HG03575 (cell line): ENCODE results near the gene FCHSD2.
"Not testable (repeated sequence)": the region's sequence is repeated elsewhere in the genome, so short reads cannot be mapped to it uniquely, and the experiment has no call there.

Experiments used
- ATAC-seq: cut with Tn5 transposase; IDR thresholded peaks from one replicate; pipeline ENCODE4 v1.9.1; 2021; ENCODE audit not compliant: unreplicated experiment, insufficient number of reproducible peaks, low FRiP score; ENCODE audit errors: extremely low read depth

FCHSD2 gene

DNA sequence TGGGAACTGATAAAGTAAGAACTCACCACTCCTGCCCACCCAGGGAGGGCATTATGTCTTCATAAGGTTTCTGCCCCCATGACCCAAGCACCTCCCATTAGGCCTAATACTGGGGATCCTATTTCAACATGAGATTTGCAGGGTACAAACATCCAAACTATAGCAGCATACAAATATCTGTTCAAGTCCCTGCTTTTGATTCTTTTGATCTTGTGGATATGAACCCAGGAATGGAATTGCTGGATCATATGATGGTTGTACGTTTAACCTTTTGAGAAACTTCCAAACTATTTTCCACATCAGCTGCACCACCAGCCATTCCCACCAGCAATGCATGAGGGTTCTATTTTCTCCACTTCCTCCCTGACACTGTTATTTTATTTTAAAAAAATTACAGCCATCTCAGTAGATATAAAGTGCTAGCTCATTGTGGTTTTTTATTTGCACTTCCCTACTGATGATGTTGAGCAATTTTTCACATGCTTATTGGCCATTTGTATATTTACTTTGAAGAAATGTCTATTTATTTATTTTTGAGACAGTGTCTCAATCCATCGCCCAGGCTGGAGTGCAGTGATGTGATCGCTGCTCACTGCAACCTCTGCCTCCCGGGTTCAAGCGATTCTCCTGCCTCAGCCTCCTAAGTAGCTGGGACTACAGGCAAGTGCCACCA lies 335.0 kb downstream of the FCHSD2 start:
- no peak for ATAC-seq

DNA sequence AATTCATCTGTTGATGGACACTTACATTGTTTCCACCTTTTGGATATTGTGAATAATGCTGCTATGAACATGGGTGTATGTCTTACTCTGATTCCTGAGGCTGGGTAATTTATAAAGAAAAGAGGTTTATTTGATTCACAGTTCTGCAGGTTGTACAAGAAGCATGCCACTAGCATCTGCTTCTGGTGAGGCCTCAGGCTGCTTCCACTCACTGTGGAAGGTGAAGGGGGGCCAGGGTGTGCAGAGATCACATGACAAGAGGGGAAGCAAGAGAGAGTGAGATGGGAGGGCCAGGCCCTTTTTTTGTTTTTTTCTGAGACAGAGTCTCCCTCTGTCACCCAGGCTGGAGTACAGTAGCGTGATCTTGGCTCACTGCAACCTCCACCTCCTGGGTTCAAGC lies 335.7 kb downstream of the FCHSD2 start:
- not testable (repeated sequence) for ATAC-seq

DNA sequence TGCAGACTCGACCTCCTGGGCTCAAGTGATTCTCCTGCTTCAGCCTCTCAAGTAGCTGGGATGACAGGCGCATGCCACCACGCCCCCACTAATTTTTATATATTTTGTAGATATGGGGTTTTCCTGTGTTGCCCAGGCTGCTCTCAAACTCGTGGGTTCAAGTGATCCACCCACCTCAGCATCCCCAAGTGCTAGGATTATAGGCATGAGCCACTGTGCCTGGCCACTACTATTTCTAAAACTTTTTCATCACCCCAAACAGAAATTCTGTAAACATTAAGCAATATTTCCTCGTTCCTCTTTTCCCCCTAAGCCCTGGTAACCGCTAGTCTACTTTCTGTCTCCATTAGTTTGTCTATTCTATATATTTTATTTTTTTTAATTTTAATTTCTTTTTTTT lies 336.9 kb downstream of the FCHSD2 start:
- ATAC-seq: no peak

DNA sequence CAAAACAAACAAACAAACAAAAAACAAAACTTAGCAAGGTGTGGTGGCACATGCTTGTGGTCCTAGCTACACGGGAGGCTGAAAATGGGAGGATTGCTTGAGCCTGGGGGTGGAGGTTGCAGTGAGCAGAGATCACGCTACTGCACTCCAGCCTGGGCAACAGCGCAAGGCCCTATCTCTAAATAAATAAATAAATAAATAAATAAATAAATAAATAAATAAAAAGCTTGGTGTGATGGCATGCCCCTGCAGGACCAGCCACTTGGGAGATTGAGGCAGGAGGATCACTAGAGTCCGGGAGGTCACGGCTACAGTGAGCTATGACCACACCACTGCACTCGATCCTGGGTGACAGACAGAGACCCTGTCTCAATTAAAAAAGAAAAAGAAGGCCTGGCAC lies 339.3 kb downstream of the FCHSD2 start:
- ATAC-seq: no peak

DNA sequence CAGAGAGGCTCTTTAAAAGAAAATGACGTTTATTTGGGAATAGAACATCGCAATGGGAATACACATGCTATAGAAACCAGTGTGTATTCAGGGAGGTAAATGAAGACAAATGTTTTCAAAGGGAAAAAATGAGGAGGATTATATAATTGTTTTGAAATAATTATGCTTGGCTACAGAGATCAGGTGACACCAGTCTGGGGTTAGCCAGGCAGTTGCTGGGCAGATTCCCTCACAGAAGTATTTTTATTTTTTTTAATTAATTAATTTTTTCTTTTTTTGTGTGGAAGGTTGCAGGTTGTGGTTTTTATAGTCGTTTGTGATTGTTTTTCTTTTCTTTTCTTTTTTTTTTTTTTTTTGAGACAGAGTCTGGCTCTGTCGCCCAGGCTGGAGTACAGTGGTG lies 342.7 kb downstream of the FCHSD2 start:
- ATAC-seq: no peak

DNA sequence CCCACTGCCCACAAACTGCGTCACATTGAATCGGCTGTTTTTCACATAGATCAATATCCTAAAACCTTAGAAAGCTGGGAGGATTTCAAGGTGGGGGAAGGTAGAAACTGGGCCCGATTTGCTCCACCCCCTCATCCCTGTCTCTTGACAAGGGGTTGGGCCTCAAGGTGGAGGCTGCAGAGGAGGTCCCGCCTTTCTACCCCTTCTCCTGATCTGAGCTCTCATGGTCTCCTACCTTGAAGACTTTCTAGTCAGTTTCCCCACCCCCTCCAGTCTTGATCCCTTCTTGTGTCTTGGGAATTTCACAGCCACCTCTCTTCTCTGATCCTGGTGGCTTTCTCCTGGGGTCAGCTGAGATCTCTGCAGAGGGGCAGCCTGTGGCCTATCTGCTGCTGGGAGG lies 343.8 kb downstream of the FCHSD2 start:
- ATAC-seq: no peak

DNA sequence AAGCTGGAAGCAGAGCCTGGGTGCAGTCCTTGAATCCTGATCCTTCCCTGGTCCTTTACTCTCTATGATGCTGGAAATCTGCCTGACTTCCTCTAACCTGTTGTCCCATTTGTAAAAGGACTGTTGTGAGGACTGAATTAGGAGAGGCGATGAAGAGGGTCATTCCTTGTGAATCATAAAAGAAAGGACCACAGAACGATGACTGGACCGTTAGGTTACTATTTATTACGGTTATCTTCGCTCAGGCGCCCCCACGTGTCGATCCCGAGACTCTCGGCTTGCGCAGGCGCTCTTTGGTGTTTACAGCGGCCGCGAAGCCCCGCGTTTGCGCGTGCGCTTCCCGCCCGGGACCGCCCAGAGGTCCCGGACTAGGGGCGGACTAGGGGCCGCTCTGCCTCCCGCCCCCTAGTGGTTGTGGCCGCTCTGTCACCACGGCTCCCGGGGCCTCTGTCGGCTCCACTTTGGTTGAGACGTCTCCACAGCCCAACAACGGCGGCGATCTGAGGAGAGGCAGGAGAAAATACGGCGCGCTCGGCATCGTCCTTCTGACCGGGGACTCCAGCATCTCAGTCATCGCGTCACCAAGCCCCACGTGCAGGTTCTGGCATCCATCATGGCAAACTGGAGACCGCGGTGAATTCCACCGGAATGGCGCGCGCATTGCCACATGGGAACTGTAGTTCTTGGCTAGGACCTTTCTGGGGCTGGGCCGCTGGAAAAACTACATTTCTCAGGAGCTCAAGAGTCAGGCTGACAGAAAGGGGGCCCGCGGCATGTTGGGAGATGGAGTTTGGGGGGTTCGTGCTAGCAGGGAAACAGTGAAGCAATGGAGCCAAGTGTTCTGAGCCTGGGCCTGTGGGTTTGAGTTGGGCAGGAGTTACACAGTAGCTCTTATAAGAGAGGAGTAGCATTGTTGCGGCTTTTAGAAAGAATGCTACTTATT lies 348.4 kb downstream of the FCHSD2 start, which contains the start of gene STARD10:
Gene STARD10 (minus strand): TSS at position 623 of the 943 bp plus-strand sequence. CDS start 12,866 bp downstream, outside the sequence.
- ATAC-seq: no peak

DNA sequence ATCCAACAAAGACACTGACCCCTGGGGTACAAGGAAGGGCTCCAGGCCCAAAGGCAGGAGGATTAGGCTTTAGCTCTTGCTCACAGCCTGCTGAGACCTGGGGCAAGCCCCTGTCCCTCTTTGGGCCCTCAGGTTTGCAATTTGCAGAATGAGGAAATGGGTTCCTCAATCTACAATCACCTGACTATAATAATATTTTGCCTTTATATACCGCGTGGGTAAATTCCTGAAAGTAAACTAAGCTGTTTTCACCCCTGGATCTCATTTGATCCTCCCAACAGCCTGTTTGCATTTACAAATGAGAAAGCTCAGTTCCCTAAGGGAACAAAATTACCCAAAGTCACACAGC lies 349.1 kb downstream of the FCHSD2 start:
- no peak for ATAC-seq

DNA sequence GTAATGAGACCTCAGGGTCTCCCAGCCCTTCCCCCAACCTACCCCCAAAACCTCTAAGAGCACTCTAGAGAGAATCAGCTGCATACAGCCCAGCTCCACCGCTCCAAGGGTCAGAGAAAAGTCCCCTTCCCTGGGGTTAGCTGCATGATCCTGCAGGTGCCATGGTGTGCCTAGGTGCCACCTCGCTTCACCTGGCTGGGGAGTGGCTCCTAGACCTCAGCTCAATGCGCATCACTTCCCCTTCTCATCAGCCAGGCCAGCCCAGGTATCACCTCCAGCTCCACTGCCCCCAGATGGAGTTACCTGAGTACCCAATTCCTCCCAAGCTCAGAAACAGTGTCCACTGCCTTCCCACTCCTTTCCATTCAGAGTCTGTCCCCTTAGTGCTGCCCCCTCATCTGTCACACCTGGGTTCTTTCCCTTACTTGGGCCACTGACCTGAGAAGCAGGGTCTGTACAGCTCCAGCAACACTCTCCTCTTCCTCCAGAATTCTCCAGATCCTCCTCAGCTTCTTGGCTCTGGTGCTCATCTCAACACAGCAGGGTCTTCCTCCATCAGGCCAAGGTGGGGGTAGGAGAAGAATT lies 349.6 kb downstream of the FCHSD2 start:
- ATAC-seq: no peak

DNA sequence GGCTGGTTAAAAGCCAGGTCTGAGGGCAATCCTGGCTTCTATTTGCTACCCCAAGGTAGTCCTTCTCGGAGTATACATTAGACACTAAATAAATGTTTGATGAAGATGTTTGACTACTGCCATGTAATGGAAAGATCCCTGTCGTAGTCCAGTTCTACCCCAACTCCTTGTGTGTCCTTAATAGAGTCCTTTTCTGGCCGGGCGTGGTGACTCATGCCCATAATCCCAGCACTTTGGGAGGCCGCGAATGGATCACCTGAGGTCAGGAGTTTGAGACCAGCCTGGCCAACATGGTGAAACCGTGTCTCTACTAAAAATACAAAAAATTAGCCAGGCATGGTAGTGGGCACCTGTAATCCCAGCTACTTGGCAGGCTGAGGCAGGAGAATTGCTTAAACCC lies 350.9 kb downstream of the FCHSD2 start:
- ATAC-seq: not testable (repeated sequence)

DNA sequence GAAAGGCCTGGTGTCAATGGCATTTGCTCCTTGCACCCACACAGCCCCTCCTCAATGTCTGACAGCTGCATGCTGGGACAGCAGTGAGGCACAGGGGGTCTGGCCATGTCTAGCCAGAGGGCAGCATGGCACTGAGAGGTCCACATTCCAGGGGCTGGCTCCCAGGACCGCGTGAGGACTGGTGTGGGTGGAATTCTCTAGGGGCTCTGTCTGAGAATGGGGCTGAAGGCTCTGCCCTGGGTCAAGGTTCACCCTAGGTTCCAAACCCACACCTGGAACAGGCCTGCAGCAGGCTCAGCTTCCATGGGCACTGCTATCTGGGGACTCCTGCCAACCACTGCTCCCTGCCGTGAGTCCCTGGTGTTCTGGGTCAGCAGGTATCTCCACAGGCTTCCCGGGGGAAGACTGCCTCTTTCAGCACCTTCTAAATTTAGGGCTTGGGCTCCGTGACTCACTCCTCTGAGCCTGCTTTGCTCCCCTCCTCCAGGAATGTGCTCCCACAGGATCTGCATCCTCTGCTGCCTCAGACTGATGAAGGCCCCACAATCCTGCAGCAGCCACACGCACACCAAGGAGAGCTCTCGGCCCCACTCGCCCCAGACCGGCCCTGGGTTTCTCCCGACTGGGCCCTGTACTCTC lies 352.5 kb downstream of the FCHSD2 start:
- ATAC-seq: no peak

DNA sequence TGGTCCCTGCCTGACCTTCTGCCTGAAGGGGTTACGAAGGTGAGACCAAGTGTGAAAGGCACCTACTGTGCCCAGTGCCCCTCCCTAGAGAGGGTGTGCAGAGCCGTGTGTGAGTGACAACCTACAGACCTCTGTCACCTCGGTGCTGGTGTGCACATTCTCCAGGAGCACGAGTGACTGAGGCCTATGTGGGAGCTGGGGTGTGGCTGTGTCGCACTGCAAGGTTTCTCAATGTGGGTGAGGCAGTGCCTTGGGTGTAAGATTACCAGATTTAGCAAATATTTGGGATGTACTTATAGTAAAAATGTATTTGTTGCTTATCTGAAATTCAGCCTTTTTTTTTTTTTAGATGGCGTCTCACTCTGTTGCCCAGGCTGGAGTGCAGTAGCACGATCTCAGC lies 353.9 kb downstream of the FCHSD2 start:
- ATAC-seq: no peak

DNA sequence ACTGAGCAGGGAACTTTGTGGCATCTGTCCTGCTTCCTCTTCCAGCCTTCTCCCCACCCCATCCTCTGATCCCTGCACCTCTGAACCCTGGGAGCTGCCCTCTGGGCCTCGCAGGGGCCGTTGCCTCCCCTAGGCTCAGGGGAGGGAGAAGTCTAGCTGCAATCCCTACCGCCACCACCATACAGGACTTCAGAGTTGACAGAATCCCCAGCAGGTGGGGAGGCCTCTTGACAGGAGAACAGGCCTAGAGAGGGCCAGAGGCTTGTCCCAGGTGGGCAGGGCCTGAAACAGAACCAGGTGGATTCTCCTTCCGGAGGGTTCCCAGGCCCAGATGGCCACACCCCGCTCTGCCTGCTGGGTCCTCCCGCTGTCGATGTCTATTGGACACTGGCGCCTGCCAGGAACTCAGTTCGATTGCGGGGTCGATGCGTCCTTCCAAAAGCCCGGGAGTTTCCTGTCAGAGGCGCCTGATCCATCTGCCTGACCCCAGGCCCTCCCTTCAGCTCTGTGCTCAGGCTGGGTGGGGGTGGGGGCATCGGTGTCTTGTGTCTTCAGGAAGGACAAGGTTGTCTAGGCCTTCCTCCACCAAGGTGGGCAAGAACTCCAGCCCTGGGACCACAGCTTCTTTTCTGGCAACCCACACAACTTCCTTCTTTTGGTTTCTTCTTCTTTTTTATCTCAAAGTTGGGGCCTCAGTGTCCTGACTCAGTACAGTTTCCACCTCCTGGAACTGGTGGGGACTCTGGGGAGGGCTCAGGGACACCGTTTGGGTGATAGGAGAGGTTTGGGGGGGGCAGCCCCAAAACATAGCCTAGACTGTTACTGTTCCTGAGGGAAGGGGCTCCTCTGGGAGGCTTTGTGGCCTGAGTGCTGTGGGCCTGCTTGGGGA lies 354.7 kb downstream of the FCHSD2 start:
- ATAC-seq: no peak
